HG02884 (cell line): ENCODE results near the gene TP53INP2.
"Not testable (repeated sequence)": the region's sequence is repeated elsewhere in the genome, so short reads cannot be mapped to it uniquely, and the experiment has no call there.

Experiments used
- ATAC-seq: cut with Tn5 transposase; IDR thresholded peaks from one replicate; pipeline ENCODE4 v1.9.1; 2021; ENCODE audit warnings: mild to moderate bottlenecking, moderate library complexity; ENCODE audit not compliant: unreplicated experiment

Gene TP53INP2

GRCh38 chr20:34704177-34705007 is at the start of gene TP53INP2:
Gene TP53INP2, plus strand, starts transcription at chr20:34704344. Its CDS starts 4,396 bp downstream, at chr20:34708740.
- peak; percentile 44 for ATAC-seq

- ATAC-seq = not testable (repeated sequence)
Observed at GRCh38 chr20:34658654-34659053, 45.5 kb upstream of the TP53INP2 start.

DNA sequence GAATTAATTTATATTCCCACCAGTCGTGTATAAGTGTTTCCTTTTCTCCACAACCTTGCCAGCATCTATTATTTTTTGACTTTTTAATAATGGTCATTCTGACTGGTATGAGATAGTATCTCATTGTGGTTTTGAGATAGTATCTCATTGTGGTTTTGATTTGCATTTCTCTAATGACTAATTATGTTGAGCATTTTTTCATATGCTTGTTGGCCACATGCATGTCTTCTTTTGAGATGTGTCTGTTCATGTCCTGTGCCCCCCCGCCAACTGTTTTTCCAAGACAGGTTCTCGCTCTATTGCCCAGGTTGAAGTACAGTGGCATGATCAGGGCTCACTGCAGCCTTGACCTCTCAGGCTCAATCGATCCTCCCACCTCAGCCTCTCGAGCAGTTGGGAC is 42.3 kb upstream of the TP53INP2 start:
- ATAC-seq = not testable (repeated sequence)

DNA sequence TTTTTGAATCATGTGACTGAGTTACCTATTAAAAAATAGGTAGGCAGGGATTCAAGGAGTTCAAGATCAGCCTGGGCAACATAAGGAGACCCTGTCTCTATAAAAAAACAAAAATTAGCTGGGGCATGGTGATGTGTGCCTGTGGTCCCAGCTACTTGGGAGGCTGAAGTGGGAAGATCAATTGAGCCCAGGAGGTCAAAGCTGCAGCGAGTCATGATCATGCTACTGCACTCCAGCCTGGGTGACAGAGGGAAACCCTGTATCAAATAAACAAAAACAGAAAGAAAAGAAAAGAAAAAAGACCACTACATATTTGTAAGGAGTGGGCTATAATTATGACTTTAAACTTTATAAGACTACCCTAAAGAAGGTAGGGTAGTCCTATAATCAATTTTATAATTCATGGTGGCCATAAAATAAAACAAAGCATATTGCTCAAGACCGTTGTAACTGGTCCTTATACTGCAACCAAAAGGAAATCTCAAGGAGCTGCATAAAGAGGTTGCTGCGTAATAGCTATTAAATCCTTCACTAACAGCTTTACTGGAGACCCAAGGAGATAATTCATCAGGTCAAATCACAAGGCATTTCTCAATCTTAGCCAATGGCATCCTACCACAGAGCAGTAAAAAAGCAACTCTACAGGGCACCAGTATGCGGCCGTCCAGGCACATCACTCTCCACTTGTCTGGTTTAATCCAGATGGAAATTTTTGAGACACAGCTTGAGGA is 40.8 kb upstream of the TP53INP2 start:
- ATAC-seq = no peak

DNA sequence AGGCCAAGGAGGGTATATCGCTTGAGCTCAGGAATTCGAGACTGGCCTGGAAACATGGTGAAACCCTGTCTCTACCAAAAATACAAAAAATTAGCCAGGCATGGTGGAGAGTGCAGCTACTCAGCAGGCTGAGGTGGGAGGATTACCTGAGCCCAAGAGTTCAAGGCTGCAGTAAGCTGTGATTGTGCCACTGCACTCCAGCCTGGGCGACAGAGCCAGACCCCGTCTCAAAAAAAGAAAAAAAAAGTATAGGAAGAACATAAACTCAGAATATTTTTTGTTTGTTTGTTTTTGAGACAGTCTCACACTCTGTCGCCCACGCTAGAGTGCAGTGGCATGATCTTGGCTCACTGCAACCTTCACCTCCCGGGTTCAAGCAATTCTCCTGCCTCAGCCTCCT is 39.4 kb upstream of the TP53INP2 start:
- not testable (repeated sequence) for ATAC-seq

GRCh38 chr20:34669094-34669493 is 35.0 kb upstream of the TP53INP2 start:
- ATAC-seq = no peak

DNA sequence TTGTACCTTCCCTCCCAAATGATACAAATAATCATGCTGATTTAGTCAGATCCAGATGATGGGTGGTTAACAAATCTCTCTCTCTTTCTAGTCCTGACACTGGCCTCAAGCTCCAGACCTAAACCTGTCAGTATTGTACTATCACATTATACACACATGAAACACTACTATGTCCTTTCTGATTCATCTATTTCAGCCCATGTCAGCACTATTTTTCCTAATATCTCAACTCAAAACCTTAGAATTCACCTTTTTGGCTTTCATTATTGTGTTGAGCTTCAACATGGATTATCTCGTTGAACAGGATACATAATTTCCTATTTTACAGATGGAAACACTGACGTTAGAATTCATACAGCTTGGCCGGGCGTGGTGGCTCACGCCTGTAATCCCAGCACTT is 30.7 kb upstream of the TP53INP2 start:
- ATAC-seq = no peak

GRCh38 chr20:34675561-34675960 is 28.6 kb upstream of the TP53INP2 start:
- no peak for ATAC-seq

- no peak for ATAC-seq
Observed at GRCh38 chr20:34675993-34676641, 28.0 kb upstream of the TP53INP2 start.

GRCh38 chr20:34676642-34677373 is 27.3 kb upstream of the TP53INP2 start, which contains the start of gene PIGU:
Gene PIGU, minus strand, starts transcription at chr20:34677092. Its CDS starts 7 bp downstream, at chr20:34677085.
- peak; percentile 91 for ATAC-seq

- ATAC-seq = no peak
Observed at GRCh38 chr20:34680586-34681175, 23.5 kb upstream of the TP53INP2 start.

GRCh38 chr20:34683667-34684066 is 20.5 kb upstream of the TP53INP2 start:
- ATAC-seq = no peak

GRCh38 chr20:34689486-34689885 is 14.7 kb upstream of the TP53INP2 start:
- no peak for ATAC-seq

DNA sequence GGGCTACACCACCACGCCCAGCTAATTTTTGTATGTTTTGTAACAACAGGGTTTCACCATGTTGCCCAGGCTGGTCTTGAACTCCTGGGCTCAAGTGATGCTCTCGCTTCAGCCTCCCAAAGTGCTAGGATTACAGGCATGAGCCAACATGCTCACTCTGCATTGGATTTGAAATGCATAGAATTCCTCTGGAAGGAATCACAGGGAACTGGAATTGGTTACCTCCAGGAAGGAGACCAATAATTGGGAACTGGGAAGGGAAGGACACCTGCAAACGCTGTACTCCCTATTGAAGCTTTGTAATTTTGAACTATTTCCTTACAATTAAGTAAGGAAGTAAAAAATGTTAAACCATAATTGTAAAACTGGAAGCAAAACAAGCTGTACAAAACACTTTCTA is 12.3 kb upstream of the TP53INP2 start:
- no peak for ATAC-seq

DNA sequence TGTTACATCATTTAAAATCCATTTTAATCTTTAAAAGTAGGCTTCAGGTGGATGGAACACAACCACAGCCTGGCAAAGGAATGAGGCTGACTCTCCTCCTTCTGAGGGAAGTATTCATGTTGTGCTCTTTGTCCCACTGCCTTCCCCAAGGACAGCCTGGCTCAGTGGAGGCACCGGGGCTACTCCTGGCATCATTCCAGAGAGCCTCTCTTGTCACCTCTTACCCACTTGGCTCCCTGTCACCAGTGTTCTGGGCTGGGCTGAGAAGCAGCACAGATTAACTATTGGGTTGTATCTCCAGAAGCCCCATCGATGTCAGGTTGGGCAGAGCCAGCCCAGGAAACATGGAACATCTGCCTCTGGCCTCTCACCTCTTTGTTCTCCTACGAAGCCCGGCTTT is 10.7 kb upstream of the TP53INP2 start:
- no peak for ATAC-seq

DNA sequence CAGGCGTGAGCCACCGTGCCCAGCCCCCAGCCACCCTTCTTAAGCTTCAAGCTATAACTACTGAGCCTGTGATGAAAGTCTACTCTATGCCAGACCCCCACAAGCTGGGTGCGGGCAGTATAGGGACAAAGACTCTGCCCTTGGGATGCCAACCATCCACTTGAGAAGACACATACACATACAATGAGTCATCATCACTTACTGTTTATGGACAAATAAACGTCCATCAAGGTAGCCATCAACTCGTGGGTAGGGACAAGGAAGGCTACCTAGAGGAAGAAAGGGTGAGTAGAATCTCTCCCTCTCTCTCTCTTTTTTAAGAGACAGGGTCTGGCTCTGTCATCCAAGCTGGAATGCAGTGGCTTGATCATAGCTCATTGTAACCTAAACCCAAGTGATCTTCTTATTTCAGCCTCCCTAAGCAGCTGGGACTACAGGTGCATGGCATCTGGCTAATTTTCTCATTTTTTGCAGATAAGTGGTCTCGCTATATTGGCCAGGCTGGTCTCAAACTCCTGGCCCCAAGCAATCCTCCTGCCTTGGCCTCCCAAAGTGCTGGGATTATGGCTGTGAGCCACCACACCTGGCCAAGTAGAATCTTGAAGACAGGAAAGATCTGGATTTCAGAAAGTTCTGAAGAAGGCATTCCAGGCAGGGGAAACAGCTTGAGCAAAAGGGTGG is 2.6 kb upstream of the TP53INP2 start:
- no peak for ATAC-seq

- no peak for ATAC-seq
Observed at GRCh38 chr20:34703061-34703423, 1.1 kb upstream of the TP53INP2 start.

DNA sequence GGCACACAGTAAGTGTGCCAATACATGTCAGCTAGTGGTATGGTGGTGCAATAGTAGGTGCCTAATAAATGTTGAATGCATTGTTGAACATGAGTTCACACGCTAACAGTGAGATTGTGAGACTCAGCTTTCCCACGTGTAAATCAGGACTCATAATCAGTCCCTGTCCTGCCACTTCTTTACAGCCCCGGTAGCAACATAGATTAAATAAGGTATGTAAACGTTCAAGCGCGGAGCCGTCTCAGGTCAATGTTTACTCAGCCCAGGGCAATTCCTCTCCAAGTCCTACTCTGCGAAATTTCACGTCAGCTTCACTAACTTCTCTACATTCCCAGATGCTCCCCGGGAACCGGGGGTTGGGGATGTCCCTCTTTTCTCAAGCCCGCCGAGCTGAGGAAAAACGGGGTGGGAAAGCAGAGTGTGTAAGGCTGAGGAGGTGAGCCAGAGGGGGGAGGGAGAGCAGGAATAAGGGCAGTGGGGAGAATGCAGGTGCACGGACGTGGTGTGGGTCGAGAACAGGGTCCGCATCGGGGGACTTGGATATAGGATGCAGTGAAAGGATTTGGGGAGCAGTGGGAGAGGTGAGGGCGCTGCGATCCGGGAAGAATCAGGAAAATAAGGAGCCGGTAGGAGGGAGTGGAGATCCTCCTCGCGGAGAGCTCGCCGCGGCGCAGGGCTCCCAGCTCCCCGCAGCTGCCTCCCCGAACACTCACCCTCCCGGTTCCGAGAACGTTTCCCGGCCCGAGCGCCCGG is 544 bp upstream of the TP53INP2 start:
- no peak for ATAC-seq

GRCh38 chr20:34705008-34705396 is 858 bp downstream of the TP53INP2 start:
- ATAC-seq = no peak
